IMR-90 (cell line): ENCODE results near the gene SERPINA3.

Source experiments
- POLR2A ChIP-seq: IDR thresholded peaks from 2 replicates; pipeline ENCODE4 v1.6.1; 2012; ENCODE audit warnings: mild to moderate bottlenecking, low read depth, low read length
- RFX5 ChIP-seq: IDR thresholded peaks from 2 replicates; pipeline ENCODE4 v1.8.0; 2012; ENCODE audit warnings: low read depth, mild to moderate bottlenecking, low read length, moderate library complexity
- SMC3 ChIP-seq: fragments of 150-350 bp; IDR thresholded peaks from 2 replicates; pipeline ENCODE4 v1.6.1; 2016; ENCODE audit warnings: low read depth, mild to moderate bottlenecking, antibody characterized with exemption, low read length, moderate library complexity
- TF ChIP-seq, protein P1 (sequence below): conservative IDR thresholded peaks from 2 replicates; pipeline ENCODE4 v1.5.1; 2012; ENCODE audit warnings: mild to moderate bottlenecking, low read depth, low read length, improper control_type of control experiment

DNA sequence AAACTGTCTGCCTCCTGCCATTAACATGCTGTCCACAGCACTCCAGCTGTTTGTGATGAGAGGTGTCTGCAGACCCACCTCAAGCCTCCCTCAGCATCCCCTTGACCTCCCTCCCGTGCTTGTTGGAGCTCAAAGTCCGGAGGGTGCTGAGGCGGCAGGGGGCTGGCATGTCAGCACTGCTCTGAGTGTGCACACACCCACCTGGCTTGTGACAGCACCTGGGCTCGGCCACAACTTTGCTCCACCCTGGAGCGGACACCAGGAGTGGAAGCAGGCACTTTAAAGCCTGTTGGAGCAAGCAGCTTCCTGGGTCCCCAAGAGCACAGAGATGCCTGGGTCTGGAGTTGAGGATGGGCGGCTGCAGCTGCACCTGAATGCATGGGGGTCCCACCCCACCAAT, 20.9 kb downstream of the SERPINA3 start:
- TF ChIP-seq POLR2A (no peak), SMC3 (no peak), RFX5 (no peak)
- TF ChIP-seq, protein P1, sequence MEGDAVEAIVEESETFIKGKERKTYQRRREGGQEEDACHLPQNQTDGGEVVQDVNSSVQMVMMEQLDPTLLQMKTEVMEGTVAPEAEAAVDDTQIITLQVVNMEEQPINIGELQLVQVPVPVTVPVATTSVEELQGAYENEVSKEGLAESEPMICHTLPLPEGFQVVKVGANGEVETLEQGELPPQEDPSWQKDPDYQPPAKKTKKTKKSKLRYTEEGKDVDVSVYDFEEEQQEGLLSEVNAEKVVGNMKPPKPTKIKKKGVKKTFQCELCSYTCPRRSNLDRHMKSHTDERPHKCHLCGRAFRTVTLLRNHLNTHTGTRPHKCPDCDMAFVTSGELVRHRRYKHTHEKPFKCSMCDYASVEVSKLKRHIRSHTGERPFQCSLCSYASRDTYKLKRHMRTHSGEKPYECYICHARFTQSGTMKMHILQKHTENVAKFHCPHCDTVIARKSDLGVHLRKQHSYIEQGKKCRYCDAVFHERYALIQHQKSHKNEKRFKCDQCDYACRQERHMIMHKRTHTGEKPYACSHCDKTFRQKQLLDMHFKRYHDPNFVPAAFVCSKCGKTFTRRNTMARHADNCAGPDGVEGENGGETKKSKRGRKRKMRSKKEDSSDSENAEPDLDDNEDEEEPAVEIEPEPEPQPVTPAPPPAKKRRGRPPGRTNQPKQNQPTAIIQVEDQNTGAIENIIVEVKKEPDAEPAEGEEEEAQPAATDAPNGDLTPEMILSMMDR, result no peak
